BJ (cell line): ENCODE results near the gene NCLN. TPM values are rescaled to one million over a fixed set of nuclear protein-coding genes. Genes with fewer than 3 reads are reported as not detected.

Experiments
- CTCF ChIA-PET: fragments of 350-600 bp; formaldehyde crosslinking; extraction: SDS; loops from one replicate; lab custom pipeline; 2021; ENCODE audit warnings: antibody characterized with exemption, inconsistent platforms; lab: Yijun Ruan, JAX
- POLR2A ChIA-PET: fragments of 300-600 bp; sonication (Branson Sonifier 250); formaldehyde crosslinking; extraction: SDS; loops from one replicate; lab custom pipeline; 2021; ENCODE audit warnings: antibody characterized with exemption; lab: Charles Lee
- DNase-seq: peaks from one replicate; pipeline ENCODE4 v3.0.0-alpha.2; 2011; ENCODE audit warnings: low read depth
- H3K27me3 ChIP-seq: 2 replicates; pipeline ENCODE4 v1.6.0; 2011; ENCODE audit warnings: low read length; ENCODE audit not compliant: control insufficient read depth, insufficient read depth
- H3K36me3 ChIP-seq: 2 replicates; pipeline ENCODE4 v1.5.1; 2011; ENCODE audit warnings: low read length; ENCODE audit not compliant: control insufficient read depth, insufficient read depth
- H3K4me3 ChIP-seq: 2 replicates; pipeline ENCODE4 v1.5.1; 2011; ENCODE audit warnings: low read depth, mild to moderate bottlenecking, control low read depth, low read length
- polyA plus RNA-seq: library from polyadenylated mRNA; depleted of rRNA; stranded (reverse); fragments of >200 nt; gene quantifications from 2 replicates; pipeline ENCODE4 v1.2.3, GENCODE V29; 2011
- TF ChIP-seq, protein P1 (sequence below): IDR thresholded peaks from 2 replicates; pipeline ENCODE4 v1.5.1; 2011; ENCODE audit warnings: low read depth, mild to moderate bottlenecking, control low read depth, inconsistent platforms, low read length, moderate library complexity; ENCODE audit not compliant: insufficient read depth

NCLN gene
- polyA plus RNA-seq, 1 experiment: 75.8 TPM

DNA sequence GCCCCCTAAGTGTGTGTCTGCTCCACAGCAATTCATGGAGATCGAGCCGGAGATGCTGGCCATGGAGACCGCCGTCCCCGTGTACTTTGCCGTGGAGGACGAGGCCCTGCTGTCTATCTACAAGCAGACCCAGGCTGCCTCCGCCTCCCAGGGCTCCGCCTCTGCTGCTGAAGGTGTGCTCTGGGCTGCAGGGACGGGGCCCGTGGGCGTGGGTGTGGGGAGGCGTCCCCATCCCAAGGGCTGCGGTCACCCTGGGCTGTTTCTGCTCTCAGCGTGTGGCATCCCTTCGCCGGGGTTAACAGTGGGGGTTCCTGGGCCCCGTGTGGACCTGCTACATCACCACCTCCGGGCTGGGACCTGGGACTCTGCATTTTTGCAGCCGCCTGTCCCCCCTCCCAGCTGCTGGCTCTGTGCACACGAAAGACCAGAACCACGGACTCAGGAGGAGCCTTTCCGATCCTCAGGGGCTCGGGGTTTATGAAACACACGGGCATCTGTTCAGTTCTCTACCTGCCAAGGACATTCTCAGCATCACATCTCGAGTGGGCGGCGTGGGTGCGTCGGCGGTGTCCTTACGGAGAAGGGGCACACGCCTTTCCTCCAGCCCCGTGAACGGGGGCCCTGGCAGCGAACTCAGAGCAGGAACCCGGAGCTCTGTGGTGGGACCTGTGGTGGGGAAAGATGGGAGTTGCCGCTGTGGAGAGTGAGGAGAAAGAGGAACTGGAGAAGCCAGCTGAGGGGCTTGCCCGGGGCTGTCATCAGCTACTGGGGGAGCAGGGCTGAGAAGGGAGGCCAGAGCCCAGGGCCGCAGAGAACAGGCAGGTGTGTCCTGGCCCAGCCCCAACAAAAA, 7.8 kb downstream of the NCLN start:
- Histone ChIP-seq H3K4me3 (no peak overlapping the region), H3K27me3 (no peaks in the 10 kb centered on the region), H3K36me3 (peaks cover 11% of the 10 kb centered on the region)
- CTCF ChIA-PET: no interaction called here
- DNase-seq: no peak
- POLR2A ChIA-PET: no interaction called here
- TF ChIP-seq, protein P1, sequence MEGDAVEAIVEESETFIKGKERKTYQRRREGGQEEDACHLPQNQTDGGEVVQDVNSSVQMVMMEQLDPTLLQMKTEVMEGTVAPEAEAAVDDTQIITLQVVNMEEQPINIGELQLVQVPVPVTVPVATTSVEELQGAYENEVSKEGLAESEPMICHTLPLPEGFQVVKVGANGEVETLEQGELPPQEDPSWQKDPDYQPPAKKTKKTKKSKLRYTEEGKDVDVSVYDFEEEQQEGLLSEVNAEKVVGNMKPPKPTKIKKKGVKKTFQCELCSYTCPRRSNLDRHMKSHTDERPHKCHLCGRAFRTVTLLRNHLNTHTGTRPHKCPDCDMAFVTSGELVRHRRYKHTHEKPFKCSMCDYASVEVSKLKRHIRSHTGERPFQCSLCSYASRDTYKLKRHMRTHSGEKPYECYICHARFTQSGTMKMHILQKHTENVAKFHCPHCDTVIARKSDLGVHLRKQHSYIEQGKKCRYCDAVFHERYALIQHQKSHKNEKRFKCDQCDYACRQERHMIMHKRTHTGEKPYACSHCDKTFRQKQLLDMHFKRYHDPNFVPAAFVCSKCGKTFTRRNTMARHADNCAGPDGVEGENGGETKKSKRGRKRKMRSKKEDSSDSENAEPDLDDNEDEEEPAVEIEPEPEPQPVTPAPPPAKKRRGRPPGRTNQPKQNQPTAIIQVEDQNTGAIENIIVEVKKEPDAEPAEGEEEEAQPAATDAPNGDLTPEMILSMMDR: no peak

DNA sequence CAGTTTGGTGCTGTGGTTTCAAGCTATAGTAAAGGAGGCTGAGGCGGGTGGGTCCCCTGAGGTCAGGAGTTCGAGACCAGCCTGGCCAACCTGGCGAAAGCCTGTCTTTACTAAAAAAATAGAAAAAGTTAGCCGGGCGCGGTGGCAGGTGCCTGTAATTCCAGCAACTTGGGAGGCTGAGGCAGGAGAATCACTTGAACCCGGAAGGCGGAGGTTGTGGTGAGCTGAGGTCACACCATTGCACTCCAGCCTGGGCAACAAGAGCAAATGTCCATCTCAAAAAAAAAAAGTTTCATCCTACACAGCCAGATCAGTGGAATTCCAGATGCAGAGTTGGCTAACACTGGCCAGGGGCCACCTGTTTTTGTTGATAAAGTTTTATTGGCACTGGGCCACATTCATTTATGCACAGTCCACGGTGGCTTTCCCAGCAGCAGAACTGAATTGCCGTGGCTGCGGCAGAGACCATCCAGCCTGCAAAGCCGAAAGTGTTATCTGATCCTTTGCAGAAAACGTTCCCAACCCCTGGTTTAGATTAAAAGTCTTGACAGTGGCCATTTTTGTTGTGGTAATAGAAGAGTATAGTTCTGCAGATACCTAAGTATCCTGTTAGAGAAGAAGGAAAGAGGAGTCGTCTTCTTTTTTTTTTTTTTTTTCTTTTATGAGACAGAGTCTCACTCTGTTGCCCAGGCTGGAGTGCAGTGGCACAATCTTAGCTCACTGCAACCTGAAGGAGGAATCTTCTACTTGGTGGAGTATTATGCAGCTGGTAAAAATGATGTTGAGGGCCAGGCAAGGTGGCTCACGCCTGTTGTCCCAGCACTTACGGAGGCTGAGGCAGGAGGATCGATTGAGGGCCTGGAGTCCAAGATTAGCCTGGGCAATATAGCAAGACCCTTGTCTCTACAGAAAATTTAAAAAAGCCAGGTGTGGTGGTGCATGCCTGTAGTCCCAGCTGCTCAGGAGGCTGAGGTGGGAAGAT, 8.7 kb downstream of the NCLN start:
- DNase-seq: no peak
- POLR2A ChIA-PET: no interaction called here
- no peak overlapping the region for H3K4me3 ChIP-seq
- CTCF ChIA-PET: no interaction called here
- TF ChIP-seq, protein P1: no peak
- no peaks in the 10 kb centered on the region for H3K27me3 ChIP-seq
- peaks cover 10% of the 10 kb centered on the region for H3K36me3 ChIP-seq

DNA sequence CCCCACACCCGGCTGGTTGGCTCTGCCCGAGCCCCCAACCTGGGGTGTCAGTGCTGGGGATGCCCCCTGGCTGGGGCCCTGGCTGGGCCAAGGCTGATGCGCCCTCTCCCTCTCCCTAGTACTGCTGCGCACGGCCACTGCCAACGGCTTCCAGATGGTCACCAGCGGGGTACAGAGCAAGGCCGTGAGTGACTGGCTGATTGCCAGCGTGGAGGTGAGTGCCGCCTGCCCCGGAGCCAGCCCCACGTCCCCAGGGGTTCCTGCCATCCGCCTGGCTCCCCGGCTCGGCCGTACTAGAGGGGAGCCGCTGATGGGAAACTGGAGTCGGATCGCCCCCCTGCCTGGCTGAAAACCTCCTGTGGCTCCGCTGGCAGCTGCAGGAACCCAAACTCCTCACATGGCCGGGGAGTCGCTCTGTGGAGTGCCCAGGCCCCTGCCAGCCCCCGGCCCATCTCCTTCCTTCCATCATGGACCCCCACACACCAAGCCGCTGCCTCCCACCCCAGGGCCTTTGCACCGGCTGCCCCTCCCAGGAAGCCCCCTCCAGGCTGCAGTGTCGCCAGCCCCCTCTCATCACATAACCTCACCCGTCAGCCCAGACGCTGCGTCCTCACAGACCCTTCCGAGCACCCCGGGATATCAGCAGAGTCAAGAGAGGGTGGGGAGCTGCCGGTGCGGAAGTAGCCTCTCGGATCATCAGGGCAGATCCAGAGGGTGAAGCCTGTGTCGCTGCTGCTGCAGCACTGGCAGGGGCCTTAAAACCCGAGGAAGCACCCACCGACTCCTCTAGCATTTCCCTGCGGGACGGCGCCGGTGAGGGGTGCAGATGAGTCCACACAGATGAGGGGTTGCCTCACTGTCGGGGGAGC, 10.6 kb downstream of the NCLN start:
- Histone ChIP-seq H3K36me3 (peaks cover 12% of the 10 kb centered on the region), H3K4me3 (no peak overlapping the region), H3K27me3 (no peaks in the 10 kb centered on the region)
- TF ChIP-seq, protein P1: no peak
- DNase-seq: no peak
- CTCF ChIA-PET: no interaction called here
- POLR2A ChIA-PET: no interaction called here

DNA sequence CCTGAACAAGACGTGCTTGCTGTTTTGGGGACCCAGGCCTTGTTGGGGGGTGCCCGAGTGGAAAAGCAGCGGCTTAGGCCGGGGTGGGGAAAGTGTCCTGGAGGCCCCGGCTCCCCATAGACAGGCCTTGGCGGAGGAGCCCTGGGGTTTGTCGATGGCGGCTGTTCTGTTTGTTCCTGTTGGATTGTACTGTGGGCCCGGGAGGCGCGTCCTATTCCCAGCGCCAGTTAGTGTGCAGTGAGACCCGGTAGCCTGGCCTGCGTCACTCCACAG, 11.1 kb downstream of the NCLN start:
- Histone ChIP-seq H3K27me3 (no peaks in the 10 kb centered on the region), H3K36me3 (peaks cover 12% of the 10 kb centered on the region), H3K4me3 (no peak overlapping the region)
- TF ChIP-seq, protein P1: no peak
- ChIA-PET CTCF (no interaction called here), POLR2A (no interaction called here)
- no peak for DNase-seq
